Measurements from ENCODE around the gene CENPT.

DNA sequence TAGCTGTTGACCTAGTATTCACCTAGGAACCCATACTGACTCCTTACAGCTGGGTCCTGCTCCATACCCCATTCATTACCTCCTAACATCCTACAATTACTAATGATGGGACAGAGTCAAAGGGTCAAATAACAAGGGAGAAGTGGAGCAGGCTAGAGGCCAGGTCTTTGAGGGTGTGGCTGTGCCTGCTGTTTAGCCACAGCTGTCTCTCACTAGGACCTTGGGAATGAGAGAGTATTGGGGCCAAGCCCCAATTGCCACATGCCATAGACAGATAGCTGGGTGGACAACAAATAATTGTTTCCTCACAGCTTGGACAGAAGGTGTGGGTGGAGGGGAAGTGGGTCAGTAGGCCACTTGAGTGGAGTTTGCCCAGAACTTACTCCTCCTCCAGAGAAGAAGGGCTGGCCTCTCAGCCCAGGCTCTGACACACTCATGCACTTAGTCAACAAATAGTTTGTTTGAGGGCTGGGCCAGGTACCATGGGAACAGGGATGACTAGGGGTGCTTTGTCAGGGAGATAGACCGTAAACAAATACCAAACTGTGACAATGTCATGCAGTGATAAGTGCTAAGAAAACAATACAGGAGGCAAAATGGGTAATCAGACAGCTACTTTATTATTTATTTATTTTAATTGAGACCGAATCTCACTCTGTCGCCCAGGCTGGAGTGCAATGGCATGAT is 10.2 kb upstream of the CENPT start:
- TF ChIP-seq POLR2A (IDR thresholded peaks at IDR 0.05; ENCODE audit: low read length) (no peak), GATA1 (IDR thresholded peaks at IDR 0.05; ENCODE audit: low read depth, low read length) (no peak)
